Activated CD4-positive, alpha-beta T cell treated with anti-CD3 and anti-CD28 coated beads for 4 hours (primary cell): ENCODE measurements around the gene MAL.

Experiments
- DNase-seq, 2 donors: peaks; one replicate each; pipeline ENCODE4 v3.0.0-alpha.2; 2020

Gene MAL

DNA sequence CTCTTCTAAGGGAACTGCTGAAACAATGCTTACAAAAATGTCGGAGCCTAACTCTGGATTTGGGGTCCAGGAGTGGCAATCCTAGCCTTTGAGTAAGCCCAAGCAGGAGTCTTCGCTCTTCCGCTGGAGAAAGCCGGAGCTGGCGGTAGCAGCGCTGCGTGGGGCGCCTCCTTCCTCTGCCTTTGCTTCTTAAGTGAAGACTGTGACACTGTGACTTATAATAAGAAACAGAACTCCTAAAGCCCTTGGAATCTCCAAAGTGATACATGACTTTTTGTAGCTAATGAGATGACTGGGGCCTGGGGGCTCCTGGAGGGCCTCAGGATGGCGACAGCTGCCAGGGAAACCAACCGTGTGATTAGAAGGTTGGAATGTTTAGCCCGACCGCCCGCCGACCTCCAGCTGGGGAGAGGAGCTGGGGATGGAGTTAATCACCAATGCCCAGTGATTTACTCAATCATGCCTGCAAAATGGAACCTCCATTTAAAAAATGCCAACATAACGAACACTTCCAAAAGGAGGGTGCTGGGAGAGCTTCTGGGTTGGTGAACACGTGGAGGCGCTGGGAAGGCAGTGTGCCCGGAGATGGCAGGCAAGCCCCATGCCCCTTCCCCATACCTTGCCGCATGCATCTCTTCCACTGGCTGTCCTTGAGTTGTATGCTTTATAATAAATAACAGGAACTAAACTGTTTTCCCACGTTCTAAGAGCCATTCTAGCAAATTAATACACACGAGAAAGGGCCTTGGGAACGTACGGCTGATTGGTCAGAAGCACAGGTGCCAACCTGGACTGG is 29.0 kb upstream of the MAL start:
- no peak for DNase-seq

DNA sequence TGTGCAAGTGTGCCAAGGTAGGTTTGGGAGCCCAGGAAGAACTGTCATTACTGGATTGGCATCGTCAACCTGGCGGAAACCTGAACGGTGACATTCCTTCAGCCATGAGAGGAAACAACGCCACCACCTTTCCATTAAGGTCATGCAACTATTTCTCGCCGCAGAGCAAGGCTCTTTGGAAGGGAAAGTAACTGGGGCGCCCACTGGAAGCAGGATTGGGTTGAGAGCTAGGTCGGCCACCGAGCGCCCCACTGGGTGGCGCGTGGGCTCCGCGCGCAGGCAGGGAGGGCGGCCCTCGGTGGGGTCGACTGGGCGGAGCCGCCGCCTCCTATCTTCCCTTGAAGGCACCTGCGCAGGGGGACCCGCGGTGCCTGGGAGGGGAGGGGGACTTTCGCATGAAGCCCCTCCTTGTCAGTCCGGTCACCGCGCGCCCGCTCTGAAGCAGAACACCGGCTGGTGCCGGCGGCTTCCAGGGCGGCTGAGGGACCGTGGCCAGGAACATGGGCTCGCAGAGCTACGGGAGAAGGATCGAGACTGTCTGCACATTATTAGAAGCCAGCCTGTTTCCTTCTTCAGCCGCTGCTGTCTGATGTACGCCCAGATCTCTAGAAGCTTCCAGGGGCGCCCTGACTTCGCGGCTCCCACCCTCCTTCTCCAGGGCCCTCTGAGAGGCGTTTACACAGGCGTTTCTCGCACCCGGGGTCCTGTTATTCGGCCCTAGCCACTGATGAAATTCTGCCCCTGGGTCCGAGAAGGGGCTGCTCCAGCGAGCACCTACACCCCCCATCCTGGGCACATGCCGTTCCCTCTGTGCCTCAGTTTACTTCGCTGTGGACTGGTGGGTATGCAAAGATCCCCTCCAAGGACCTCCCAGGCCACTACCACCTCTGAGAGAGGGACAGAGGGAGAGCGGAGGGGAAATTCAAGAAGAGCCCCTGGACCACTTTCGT is 27.3 kb upstream of the MAL start:
- no peak for DNase-seq

DNA sequence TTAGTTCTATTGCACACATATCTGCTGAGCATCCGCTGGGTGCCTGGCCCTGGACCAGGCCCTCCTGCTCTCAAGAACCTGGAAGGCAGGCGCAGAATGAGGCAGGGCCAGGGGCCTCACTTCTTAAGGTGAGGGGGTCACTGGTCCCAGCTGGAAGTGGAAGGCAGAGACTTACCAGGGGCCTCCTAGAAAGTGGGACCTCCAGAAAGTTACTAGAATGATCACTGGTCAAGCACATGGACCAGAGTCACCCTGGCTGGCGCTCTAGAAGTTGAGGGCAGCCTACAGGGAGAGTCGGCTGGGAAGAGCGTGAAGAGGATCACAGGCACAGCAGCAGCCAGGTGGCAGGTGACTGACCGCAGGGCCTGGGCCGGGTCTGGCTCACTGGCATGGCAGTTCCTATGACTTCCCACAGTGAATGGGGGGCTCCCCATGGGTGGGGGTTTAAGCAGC is 26.1 kb upstream of the MAL start:
- no peak for DNase-seq

DNA sequence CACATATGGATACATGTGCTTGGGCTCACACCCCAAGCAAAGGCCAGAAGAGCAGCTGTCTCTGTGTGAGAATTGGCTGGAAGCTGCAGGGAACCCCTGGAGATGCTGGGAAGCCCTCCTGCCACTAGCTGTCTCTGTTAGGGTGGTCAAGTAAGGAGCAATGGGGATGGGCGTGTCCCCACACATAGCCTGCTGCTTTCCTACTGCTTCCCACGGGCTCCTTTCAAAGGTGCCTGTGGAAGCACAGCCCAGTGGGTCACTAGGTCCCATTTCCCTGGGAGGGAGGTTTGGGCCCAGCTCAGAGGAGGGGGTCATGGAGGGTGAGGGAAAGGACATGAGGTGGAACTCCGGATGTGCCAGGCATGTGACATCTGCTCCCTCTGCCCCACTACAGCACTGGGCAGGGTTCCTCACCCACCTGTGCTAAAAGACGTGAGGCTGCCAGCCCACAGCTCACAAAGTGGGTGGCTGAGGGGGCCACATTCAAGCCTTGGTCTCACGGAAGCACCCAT is 24.4 kb upstream of the MAL start:
- no peak for DNase-seq

DNA sequence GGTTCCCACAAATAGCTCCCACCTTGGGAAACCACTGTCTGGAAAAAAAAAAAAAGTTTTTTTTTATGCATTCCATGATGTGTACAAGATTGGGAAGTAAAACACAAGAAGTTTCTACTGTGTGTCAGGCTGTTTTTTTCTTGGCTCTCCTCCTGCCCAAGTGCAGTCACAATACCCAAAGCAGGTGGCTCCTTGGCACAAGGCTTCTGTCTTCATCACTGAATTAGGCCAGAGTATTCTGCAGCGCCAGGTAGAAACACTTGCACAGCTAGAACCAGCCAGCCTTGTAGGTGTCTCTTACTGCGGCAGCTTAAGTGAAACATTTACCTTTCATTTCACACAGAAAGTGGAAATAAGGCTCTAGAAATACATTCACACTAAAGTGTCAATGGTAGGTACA is 23.8 kb upstream of the MAL start:
- DNase-seq = no peak

DNA sequence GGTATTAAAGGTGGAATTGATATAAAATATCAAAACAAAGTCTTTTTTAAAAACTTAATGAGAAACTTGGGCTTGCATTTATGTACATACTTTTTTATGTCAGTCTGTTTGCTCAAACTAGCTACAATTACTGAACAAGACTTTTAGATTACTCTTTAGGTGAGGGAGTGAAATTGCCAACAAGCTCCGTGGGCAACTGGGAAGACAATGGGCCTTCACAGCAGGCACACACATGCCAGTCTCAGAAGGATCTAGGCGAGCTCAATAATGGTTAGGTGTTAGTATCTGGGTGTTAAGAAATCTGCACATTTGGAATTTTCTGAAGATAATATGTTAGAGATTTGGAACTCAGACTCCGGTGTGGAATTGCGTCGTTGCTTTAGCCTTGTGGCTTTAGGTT is 23.0 kb upstream of the MAL start:
- no peak for DNase-seq

DNA sequence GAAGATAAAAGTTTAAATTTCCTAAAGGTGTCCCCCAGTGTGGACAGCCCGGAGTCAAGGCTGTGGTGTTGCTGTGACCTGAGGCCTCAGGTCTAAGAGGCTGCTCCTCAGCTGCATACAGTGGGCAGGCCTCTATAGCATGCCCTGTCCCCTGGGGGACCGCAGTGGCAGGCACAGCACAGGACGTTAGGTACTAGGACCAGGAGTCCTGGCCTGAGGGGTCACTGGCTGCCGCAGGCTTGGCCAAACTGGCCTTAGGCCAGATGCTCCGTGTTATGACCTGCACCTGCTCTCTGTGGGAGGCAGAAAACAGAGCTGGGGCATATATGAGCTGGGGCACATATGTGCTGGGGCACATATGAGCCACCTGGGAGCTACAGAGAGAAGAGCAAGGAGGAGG is 21.2 kb upstream of the MAL start:
- no peak for DNase-seq

DNA sequence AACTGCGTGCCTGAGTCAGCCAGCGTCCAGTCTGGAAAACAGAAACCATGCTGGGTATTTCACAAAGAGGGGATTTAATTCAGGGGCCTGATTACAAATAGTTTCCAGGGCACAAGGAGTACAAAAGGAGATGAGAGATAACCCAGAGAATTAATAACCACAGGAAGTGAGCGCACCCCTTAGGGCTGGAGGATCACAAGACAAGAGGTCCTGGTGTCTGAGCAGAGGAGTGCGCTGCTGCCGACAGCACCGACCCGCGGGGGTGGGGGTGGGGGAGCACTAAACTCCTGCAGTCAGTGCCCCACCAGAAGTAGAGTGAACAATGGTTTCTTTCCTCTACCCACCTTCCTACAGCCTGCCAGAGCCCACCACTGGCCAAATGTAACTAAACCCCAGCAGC is 20.8 kb upstream of the MAL start:
- DNase-seq = no peak

DNA sequence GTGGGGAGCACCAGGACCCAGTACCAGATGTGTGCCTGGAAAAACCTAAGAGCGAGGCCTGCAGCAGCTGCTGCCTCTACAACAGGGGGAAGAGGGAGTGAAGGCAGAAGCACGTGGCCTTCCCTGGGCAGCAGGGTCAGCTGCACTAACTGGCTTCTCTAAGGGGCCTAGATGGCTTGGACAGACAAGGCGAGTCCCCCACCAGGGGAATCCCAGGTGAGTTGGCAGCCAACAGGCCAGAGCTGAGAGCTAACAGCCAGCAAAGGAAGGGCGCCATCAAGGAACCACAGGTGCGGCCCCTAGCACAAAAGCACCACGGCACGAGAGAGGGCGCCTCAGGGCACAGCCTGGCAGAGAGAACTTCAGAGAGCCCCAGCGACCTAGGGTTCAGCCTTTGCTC is 19.8 kb upstream of the MAL start:
- no peak for DNase-seq

DNA sequence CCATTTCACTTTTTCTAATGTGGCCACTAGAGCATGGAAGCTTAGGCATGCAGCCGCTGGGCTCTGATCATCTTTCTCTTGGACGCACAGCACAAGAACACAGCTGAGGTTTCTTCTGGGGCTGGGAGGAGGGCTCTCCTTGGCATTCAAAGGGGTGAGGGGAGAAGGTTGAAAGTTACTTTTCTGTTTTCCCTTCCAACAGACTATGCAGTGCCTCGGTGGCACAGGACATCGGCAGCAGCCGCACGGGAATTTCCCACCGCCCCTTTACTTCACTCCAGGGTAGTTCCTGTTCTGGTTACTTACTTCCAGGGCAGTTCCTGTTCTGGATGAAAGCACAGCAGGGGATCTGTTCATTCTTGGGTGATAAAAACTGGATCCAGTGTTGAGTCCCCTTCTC is 18.9 kb upstream of the MAL start:
- no peak for DNase-seq

DNA sequence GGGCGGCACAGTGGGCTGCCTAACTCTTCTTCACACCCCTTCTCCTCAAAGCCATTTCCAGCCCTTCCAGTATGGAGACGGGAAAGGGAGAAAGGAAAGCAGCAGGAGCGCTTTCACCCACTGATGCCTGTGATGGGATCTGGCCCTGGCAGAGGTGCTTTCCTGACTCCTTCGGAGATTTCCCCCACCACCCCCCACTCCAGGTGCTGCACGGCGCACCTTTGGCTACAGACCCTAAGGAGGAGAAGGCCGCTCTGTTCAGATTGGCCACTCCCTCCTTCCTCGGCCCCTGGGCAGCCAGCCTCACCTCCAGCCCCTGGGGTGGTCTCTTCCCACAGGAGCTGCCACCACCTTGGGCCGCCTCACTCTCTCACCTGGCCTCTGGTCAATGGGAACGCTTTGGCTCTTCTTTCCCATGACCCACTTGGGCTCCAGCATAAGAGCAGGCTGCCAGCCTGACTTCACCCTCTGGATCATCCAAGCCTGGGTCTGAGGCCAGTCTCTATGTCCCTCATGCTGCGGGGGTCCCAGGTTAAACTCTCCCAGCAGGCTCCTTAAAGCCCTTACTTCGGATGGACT is 18.4 kb upstream of the MAL start:
- no peak for DNase-seq

DNA sequence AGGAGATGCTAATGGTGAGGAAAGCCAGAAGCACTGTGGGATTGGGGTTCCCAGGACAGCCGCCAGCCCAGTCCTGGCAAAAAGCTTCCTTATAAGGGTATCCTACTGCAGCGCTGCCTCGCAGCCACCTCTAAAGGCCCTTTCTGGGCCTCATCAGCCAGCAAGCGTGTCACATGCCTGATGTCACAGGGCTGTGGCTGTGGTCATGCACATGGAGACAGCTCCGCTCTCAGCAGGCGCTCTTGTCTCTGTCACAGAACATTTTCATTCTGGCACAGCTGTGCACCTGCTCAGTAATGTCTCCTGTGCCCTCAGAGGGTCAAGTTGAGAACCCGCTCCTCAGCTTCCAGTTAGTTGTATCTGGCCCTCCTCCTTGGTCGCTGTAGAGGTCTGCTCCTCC is 17.7 kb upstream of the MAL start:
- no peak for DNase-seq

DNA sequence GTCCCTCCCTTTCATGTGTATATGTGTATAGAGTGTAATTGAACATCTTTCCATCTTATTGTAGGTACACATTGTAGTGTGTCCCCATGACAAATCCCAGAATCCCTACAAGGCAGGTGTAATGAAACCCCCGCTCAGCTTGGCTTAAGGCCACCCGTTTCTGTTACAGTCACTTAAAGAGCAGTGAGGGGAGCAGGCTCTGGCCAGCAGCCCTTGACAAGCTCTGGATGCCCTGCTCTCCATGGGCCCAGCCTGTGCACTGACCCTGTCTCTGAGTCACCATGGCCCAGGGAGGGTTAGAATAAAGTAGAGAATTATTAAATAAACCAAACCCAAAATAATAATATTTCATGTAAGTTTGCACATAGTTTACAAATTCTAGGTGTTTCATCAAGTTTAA is 17.2 kb upstream of the MAL start:
- no peak for DNase-seq

DNA sequence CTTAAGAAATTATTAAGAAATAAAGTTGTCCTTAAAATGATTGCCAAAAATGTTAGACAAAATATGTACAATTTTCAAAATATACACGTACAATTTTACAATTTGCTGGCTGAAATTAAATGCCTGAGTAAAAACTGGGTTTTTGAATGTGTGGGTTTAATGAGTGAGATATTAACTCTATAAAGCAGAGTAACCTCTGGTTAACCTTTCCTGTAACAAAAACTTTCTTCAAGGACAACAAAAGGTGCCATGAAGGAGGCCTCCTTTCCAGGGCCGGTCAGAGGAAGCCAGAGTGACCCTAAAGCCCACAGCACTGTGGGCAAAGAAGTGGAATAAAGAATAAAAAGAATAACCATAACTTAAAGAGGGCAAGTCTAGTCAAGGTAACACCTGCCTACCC is 16.5 kb upstream of the MAL start:
- no peak for DNase-seq

DNA sequence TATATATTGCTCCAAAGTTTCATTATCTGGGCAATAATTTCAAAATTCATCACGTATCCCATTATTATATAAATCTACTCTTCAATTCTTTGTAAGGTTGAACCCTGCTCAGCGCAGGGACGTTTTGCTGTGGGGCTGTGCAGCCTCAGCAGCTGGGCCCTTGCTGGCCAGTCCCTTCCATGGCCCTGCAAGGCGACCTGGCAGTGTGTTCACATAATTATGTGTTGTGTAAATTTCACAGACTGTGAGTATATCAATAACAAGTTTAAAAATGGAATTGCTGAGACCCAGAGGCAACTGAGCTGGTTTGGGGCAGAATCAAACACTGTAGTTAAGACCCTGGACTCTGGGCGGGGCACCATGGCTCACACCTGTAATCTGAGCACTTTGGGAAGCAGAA is 16.1 kb upstream of the MAL start:
- DNase-seq = no peak

DNA sequence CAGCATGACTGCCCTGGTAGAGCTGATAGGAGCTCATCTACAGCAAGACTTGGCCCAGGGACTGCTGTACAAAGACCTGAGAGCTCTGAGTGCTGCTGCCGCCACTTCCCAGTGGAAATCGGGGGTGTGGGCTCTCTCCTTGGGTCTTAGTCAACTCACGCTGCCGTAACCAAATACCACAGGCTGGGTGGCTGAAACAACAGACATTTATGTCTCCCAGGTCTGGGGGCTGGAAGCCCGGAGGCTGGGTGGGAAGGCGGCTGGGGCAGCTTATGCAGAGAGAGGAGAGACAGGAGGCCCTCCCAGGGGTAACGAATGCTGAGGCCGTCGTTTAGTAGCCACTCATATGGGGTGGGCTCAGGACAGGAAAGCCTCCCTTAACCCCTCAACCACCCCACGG is 15.4 kb upstream of the MAL start:
- no peak for DNase-seq

DNA sequence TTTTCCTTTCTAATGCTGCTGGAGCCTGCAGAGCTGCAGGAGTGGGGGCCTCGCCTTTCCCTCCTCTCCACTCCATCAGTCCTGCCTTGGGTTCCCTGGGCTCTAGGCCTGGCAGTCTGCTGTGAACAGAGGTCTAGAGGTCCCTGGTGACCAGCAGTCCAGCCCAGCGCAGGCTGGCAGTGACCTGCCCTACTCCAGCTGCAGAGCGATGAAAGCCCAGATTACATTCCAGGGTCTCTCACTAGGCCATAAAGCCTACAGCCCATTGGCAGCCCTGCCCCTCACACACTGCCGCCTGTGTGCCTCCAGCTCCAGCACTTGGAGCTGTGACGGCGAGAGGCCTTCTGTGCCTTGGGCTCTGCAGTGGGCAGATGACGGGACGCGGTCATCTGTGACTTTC is 14.8 kb upstream of the MAL start:
- no peak for DNase-seq

DNA sequence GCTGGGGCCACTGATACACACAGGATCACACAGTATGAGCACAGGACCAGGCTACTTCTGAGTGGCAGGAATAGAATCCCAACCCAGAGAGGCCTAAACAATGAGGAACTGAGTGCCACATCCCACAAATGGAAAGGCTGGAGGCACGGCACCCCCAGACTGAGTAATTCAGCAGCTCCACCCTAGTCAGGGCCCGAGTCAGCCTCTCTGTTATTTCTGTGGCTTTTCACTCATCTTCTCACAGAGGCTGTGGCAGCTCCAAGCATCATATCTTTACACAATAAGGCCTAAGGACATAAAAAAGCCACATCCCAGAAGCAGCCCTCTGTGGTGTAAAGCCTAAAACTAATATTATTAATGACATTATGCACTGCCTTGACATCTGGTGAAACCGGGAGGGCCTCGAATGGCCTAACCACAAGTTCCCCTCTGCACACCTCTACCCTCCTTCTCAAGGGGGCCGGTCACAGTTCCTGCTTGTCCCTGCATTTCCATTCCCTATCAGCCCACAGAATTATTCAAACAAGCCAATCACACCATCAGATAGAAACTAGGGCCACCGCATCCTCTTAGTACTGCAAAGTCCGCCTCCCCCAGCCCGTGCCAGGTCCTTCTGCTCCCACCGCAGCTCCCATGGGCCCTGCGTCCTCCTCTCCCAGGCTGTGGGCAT is 12.5 kb upstream of the MAL start:
- no peak for DNase-seq

DNA sequence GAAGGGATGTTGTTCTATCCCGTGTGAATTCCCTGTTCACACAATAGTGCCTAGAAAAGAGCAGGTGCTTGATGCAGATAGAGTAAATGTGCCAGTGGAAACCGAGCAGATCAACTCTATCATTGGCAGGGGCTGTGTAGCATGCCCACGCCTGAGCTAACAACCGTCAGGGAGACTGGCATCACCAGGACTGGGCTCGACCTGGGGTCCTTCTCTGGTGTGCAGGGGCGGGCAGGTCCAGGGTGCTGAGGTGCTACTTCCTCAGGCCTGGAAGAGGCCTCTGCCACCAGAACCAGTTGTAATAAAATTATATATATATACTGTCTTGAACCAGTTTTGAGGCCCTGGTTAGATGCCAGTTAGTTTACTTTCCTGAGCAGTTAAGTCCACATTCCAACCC is 11.8 kb upstream of the MAL start:
- no peak for DNase-seq

DNA sequence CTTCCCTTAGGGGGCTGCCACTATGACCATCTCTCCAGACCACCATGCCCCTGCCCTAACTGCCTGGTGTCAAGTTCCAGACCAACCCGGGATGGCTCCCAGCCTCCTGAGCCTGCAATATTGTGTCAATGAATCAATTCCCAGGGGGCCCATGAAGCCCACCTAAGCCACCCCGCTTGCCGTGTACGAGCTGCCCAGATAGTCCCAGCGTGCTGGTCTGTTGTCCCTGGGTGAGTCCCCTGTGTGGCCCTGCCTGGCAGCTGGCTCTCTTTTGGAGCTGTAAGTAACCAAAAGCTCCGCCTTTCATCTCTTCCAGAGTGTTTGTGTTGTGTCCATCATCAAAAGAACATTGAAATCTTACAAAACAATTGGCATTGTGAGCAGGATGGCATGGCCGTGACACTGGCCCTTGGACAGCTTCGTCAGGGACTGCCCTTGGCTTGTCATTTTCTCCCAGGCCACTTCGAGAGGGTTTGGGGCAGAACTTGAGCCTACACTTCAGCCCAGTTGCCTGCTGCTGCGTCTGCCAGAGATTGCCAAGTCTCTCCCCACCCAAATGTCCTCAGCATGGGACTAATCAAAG is 11.3 kb upstream of the MAL start:
- DNase-seq = no peak

DNA sequence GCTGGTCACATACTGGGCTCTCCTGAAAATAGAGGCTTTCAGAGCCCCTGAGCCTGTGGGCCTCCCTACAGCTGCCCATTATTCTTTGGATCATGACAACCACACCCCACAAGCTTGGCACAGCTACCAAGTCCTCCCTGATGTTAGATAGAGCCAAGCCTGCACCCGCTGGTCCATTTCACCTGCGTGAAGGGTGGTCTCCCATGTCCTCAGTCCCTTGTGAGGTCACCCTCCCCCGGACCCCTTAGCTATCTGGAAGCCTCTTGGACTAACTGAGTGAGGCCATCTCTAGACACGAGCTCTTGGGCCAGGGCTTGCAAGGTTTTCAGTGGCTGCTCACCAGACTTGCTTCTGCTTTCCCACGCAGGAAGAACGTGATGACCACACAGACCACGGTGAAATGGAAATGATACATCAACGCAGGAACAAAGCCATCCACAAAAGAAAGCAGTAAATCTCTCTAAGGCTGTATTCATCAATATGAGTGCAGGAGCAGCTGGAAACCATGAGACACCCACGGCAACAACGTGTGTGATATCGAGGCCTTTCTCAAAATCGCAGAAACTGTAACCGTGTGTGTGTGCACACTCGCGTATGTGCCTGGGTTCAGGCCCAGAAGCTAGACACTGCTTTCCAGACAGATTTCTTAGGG is 10.1 kb upstream of the MAL start:
- DNase-seq = no peak

DNA sequence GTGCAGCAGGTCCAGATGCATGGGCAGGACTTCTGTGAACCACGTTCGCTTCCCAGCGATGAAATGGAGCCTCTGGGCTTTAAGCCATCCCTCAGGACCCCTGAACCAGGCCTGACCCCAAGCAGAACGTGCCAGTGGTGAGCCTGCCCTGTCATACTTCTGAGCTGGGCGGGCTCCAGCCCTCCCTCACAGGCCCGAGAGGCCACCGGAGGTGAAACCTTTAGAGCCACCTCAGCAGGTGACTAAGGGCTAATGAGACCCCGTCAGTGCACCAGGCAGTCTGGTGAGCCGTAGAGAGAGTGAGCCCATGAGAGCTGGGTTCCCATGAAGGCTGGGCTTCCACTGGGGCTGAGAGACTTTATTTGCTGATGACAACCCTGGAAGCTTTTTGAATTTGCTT is 8.9 kb upstream of the MAL start:
- no peak for DNase-seq
